Measurements from ENCODE around the gene PDGFD.

The PDGFD gene

DNA sequence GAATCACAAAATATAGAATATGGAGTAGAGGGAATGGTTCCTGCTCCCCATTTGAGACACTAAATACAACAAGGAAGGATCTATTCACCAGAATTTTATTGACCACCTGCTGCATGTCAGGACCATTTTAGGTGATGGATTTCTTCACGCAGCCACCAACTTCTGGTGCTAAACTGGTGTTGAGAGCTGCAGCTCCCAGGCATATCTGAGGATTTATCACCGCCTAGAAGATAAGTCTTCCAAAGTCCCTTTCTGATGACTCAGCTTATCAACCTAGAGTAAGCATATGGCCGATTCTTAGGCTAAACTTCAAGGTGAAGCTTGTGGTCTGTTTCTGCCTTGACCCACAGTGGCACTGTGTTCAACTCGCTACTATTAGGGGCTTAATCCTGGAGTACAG is 120.8 kb downstream of the PDGFD start:
- no peak for DNase-seq
- Mint-ChIP-seq H3K4me3 (no peak overlapping the region), H3K9me3 (no peaks in the 10 kb centered on the region), H3K36me3 (ENCODE audit: low read depth) (no peaks in the 10 kb centered on the region), H3K27me3 (ENCODE audit: low read depth, poor library complexity) (no peaks in the 10 kb centered on the region), H3K27ac (no peak overlapping the region), H3K4me1 (no peaks in the 10 kb centered on the region)
- TF ChIP-seq, protein P1, sequence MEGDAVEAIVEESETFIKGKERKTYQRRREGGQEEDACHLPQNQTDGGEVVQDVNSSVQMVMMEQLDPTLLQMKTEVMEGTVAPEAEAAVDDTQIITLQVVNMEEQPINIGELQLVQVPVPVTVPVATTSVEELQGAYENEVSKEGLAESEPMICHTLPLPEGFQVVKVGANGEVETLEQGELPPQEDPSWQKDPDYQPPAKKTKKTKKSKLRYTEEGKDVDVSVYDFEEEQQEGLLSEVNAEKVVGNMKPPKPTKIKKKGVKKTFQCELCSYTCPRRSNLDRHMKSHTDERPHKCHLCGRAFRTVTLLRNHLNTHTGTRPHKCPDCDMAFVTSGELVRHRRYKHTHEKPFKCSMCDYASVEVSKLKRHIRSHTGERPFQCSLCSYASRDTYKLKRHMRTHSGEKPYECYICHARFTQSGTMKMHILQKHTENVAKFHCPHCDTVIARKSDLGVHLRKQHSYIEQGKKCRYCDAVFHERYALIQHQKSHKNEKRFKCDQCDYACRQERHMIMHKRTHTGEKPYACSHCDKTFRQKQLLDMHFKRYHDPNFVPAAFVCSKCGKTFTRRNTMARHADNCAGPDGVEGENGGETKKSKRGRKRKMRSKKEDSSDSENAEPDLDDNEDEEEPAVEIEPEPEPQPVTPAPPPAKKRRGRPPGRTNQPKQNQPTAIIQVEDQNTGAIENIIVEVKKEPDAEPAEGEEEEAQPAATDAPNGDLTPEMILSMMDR (IDR thresholded peaks at IDR 0.05), result no peak

DNA sequence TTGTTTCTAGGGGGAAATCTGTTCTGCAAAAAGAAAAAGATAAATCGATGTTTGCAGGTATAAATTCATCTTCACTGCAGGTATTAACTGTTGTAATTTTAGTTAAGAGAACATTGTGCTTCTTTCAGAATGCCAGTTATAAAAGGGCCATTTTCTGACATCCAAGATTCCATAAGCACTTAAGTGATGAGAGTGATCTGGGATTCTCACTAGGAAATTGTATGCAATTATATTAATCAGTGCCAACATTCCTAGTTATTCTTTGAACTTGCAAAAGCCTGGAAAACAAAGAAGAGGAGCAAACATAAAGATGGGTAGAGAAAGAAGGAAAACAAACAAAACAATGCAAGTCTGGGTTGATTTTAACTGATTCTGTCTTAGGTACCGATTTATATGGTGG is 122.2 kb downstream of the PDGFD start:
- no peak for DNase-seq
- TF ChIP-seq, protein P1 (IDR thresholded peaks at IDR 0.05), result no peak

DNA sequence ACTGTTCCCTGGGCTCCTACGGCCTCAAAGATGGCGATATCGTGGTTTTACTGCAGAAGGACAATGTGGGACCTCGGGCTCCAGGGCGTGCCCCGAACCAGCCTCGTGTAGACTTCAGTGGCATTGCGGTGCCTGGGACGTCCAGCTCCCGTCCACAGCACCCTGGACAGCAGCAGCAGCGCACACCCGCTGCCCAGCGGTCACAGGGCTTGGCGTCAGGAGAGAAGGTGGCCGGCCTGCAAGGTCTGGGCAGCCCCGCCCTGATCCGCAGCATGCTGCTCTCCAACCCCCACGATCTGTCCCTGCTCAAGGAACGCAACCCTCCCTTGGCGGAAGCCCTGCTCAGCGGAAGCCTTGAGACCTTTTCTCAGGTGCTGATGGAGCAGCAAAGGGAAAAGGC is 127.0 kb downstream of the PDGFD start:
- Mint-ChIP-seq H3K27ac (no peak overlapping the region), H3K4me3 (no peak overlapping the region), H3K4me1 (no peaks in the 10 kb centered on the region), H3K36me3 (ENCODE audit: low read depth) (no peaks in the 10 kb centered on the region), H3K27me3 (ENCODE audit: low read depth, poor library complexity) (no peaks in the 10 kb centered on the region), H3K9me3 (no peaks in the 10 kb centered on the region)
- DNase-seq, result no peak
- TF ChIP-seq, protein P1 (IDR thresholded peaks at IDR 0.05), result no peak

More for the DNA sequence above, 122.2 kb downstream of the PDGFD start:
- Mint-ChIP-seq H3K4me3 (no peak overlapping the region), H3K27me3 (ENCODE audit: low read depth, poor library complexity) (no peaks in the 10 kb centered on the region), H3K27ac (no peak overlapping the region), H3K4me1 (no peaks in the 10 kb centered on the region), H3K9me3 (no peaks in the 10 kb centered on the region), H3K36me3 (ENCODE audit: low read depth) (no peaks in the 10 kb centered on the region)

DNA sequence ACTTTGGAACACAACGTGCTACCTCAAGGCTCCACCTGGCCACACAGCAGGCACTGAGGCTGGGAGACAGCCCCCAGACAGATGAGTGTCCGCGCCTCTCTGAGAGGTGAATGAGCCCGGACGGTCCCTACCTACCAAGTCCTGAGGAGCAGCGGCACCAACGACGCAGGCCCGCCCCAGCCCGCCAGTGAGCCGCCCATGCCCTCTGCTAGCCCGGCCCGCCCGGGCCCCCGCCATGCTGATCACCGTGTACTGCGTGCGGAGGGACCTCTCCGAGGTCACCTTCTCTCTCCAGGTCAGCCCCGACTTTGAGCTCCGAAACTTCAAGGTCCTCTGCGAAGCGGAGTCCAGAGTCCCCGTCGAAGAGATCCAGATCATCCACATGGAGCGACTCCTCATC is 127.4 kb downstream of the PDGFD start, which contains the start of gene DDI1:
Gene DDI1 (plus strand): TSS at position 53 of the 400 bp plus-strand sequence. CDS start 183 bp downstream, at position 236.
- H3K27ac Mint-ChIP-seq, result no peak within 1 kb of the TSS
- H3K9me3 Mint-ChIP-seq, result peaks cover 3% of the 10 kb centered on the region
- H3K4me1 Mint-ChIP-seq, result no peaks in the 10 kb centered on the region
- H3K27me3 Mint-ChIP-seq (ENCODE audit: low read depth, poor library complexity), result no peaks in the 10 kb centered on the region
- no peak within 1 kb of the TSS for H3K4me3 Mint-ChIP-seq
- H3K36me3 Mint-ChIP-seq (ENCODE audit: low read depth), result no peaks in the 10 kb centered on the region
- no peak for DNase-seq
- TF ChIP-seq, protein P1 (IDR thresholded peaks at IDR 0.05), result no peak

DNA sequence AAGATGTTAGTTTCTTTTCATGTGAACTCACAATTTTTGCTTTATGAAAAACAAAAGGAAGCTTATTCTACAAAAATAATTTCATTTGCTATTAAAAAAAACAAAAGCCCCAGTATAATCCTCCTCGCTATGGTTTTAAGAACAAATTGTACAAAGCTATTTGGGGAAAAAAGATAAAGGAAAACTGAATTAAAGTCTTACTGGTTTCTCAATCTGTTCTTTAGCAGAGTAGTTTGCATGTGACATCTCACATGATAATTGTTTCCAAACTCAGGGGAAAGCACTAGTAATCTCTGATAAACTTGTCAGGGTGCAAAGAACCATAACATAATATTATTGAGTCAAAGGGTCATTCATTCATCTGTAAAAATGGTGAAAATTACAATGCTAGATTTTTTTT is 130.4 kb downstream of the PDGFD start:
- Mint-ChIP-seq H3K4me1 (no peaks in the 10 kb centered on the region), H3K4me3 (no peak overlapping the region), H3K27me3 (ENCODE audit: low read depth, poor library complexity) (no peaks in the 10 kb centered on the region), H3K27ac (no peak overlapping the region), H3K36me3 (ENCODE audit: low read depth) (no peaks in the 10 kb centered on the region), H3K9me3 (peaks cover 5% of the 10 kb centered on the region)
- TF ChIP-seq, protein P1 (IDR thresholded peaks at IDR 0.05), result no peak
- no peak for DNase-seq

DNA sequence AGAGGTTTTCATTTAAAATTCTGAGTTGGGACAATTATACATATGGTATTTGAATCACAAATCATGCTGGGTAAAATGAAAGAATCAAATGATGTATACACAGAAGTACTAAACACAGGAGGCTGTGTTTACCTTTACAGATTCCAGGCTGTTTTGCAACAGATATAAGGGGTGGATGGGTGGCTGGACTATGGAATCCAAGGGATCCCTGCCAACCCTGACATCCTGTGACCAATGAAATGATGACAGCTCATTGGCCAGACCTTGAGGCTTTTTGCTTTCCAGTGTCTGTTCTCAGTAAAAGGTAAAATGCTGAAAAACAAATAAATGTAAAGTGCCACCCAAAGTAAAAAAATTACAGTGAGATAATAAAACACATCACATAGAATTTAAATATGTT is 130.8 kb downstream of the PDGFD start:
- Mint-ChIP-seq H3K27me3 (ENCODE audit: low read depth, poor library complexity) (no peaks in the 10 kb centered on the region), H3K27ac (no peak overlapping the region), H3K4me1 (no peaks in the 10 kb centered on the region), H3K4me3 (no peak overlapping the region), H3K9me3 (peaks cover 5% of the 10 kb centered on the region), H3K36me3 (ENCODE audit: low read depth) (no peaks in the 10 kb centered on the region)
- TF ChIP-seq, protein P1 (IDR thresholded peaks at IDR 0.05), result no peak
- DNase-seq, result no peak
